GM12878 (cell line): ENCODE data around the gene CPLX1. TPM values are rescaled to one million over a fixed set of nuclear protein-coding genes. Genes with fewer than 3 reads are reported as not detected.

Experiments used
- ATF7 ChIP-seq: fragments of 450-650 bp; IDR thresholded peaks from 2 replicates; pipeline ENCODE4 v1.6.1; 2016; ENCODE audit warnings: low read depth, mild to moderate bottlenecking
- BHLHE40 ChIP-seq, 2 experiments: fragments of 450-650 bp in 1 of 2; IDR thresholded peaks; 2 replicates each; pipeline ENCODE4 v1.6.1; 2011 to 2017; ENCODE audit warnings: low read depth in 2 of 2, borderline replicate concordance in 1 of 2, improper control_type of control experiment in 1 of 2, low read length in 1 of 2, mild to moderate bottlenecking in 1 of 2
- CBFB ChIP-seq: IDR thresholded peaks from 2 replicates; pipeline ENCODE4 v1.6.1; 2016; ENCODE audit warnings: antibody characterized with exemption, low read depth
- CREB1 ChIP-seq: IDR thresholded peaks from 2 replicates; pipeline ENCODE4 v1.6.1; 2012; ENCODE audit warnings: low read depth, mild to moderate bottlenecking, inconsistent platforms
- EGR1 ChIP-seq, 2 experiments: IDR thresholded peaks; 1 replicate in 1 of 2; 2 replicates in 1 of 2; pipeline ENCODE4 v1.6.1; 2011 to 2012; ENCODE audit warnings: low read depth in 2 of 2, low read length in 2 of 2, borderline replicate concordance in 1 of 2, mild to moderate bottlenecking in 1 of 2, moderate library complexity in 1 of 2
- FOS ChIP-seq: IDR thresholded peaks from 3 replicates; pipeline ENCODE4 v1.6.1; 2011; ENCODE audit warnings: borderline replicate concordance; ENCODE audit not compliant: insufficient read length; ENCODE audit errors: extremely low read depth
- HDAC6 ChIP-seq: fragments of 200-600 bp; sonication (generic); IDR thresholded peaks from one replicate; pipeline ENCODE4 v1.8.0; 2017; ENCODE audit warnings: antibody characterized with exemption; ENCODE audit not compliant: unreplicated experiment
- HSF1 ChIP-seq: fragments of 150-350 bp; IDR thresholded peaks from 2 replicates; pipeline ENCODE4 v1.6.1; 2014; ENCODE audit warnings: mild to moderate bottlenecking, low read depth, low read length
- LARP7 ChIP-seq: fragments of 450-650 bp; IDR thresholded peaks from 2 replicates; pipeline ENCODE4 v1.6.1; 2017; ENCODE audit warnings: mild to moderate bottlenecking
- NR2F1 ChIP-seq: fragments of 450-650 bp; conservative IDR thresholded peaks from 2 replicates; pipeline ENCODE4 v1.6.1; 2017; ENCODE audit warnings: mild to moderate bottlenecking
- PAX8 ChIP-seq: fragments of 450-650 bp; IDR thresholded peaks from 2 replicates; pipeline ENCODE4 v1.6.1; 2017; ENCODE audit warnings: mild to moderate bottlenecking, moderate library complexity
- POLR2AphosphoS2 ChIP-seq: IDR thresholded peaks from 2 replicates; pipeline ENCODE4 v1.6.1; 2011; ENCODE audit warnings: low read depth, mild to moderate bottlenecking, low read length, improper control_type of control experiment, moderate library complexity
- RAD51 ChIP-seq: fragments of 450-650 bp; IDR thresholded peaks from 2 replicates; pipeline ENCODE4 v1.6.1; 2016; ENCODE audit warnings: moderate library complexity, mild to moderate bottlenecking, inconsistent platforms
- SMAD1 ChIP-seq: fragments of 450-650 bp; IDR thresholded peaks from 2 replicates; pipeline ENCODE4 v1.6.1; 2018; ENCODE audit warnings: mild to moderate bottlenecking, low read depth; ENCODE audit not compliant: partially characterized antibody
- STAT3 ChIP-seq: IDR thresholded peaks from 2 replicates; pipeline ENCODE4 v1.6.1; 2011; ENCODE audit warnings: low read depth, low read length, improper control_type of control experiment
- TCF3 ChIP-seq: IDR thresholded peaks from 2 replicates; pipeline ENCODE4 v1.6.1; 2012; ENCODE audit warnings: low read depth, mild to moderate bottlenecking, low read length, borderline replicate concordance; ENCODE audit not compliant: insufficient read depth
- YY1 ChIP-seq: IDR thresholded peaks from 2 replicates; pipeline ENCODE4 v1.6.1; 2011; ENCODE audit warnings: low read depth, mild to moderate bottlenecking, low read length
- ZNF217 ChIP-seq: fragments of 450-650 bp; IDR thresholded peaks from 2 replicates; pipeline ENCODE4 v1.6.1; 2017; ENCODE audit warnings: antibody characterized with exemption, mild to moderate bottlenecking
- polyA plus RNA-seq, 11 experiments: library from polyadenylated mRNA; depleted of rRNA in 4 of 11; unstranded in 6 of 11; stranded (reverse) in 5 of 11; fragments of >200 nt; fragmentation: Nextera tagmentation in 4 of 11; fragmentation: Illumina TruSeq in 1 of 11; extraction: Ambion mirVana in 4 of 11; extraction: Trizol in 1 of 11; gene quantifications; 1 replicate in 1 of 11; 2 replicates in 10 of 11; pipeline versions ENCODE4 v1.2.1 to v1.2.3, GENCODE V29; 2011 to 2016; ENCODE audit warnings: inconsistent platforms in 2 of 11, missing spikeins in 2 of 11, low read depth in 1 of 11
- total RNA-seq, 4 experiments: library from RNA; depleted of rRNA in 3 of 4; stranded (reverse); fragments of >200 nt in 3 of 4; fragmentation: Illumina TruSeq in 1 of 4; extraction: Trizol in 1 of 4; gene quantifications; 2 replicates each; pipeline versions ENCODE4 v1.2.1 to v1.2.3, GENCODE V29; 2013 to 2021

CPLX1 gene
- total and polyA plus RNA-seq, 10 of the 15 experiments (the other 5 are each of a cell fraction or from before 2014, with no cell fraction given): 0.04 to 1.2 (median 0.13) TPM; not detected in 5

- no peak for TF ChIP-seq HDAC6
- no peak for TF ChIP-seq EGR1 (IDR thresholded peaks at IDR 0.05; ENCODE audit: borderline replicate concordance in 1 of 2, low read depth in 2 of 2, low read length in 2 of 2)
- TF ChIP-seq POLR2AphosphoS2: no peak
- TF ChIP-seq SMAD1: no peak
- TF ChIP-seq YY1: 0 out of 2 replicates have a peak, but pooled peaks have one; percentile 40
- TF ChIP-seq STAT3: no peak
- no peak for TF ChIP-seq HSF1
- no peak for TF ChIP-seq NR2F1
- no peak for TF ChIP-seq RAD51
- no peak for TF ChIP-seq CREB1
- no peak; the same call in 1 of the 2 replicates for TF ChIP-seq LARP7
- no peak for TF ChIP-seq PAX8
- 0 out of 2 replicates have a peak, but pooled peaks have one; percentile 28 for TF ChIP-seq CBFB
- no peak for TF ChIP-seq ZNF217
- 0 out of 4 replicates have a peak, but pooled peaks of 1 of the 2 experiments have one; percentile 9 for TF ChIP-seq BHLHE40 (IDR thresholded peaks at IDR 0.05; ENCODE audit: borderline replicate concordance in 1 of 2, low read depth in 2 of 2, low read length in 1 of 2)
- no peak for TF ChIP-seq ATF7
- TF ChIP-seq TCF3: no peak
- TF ChIP-seq FOS: no peak
- TF ChIP-seq, all 136 proteins: peak for 7
Observed at GRCh38 chr4:742742-743311, 83.1 kb downstream of the CPLX1 start (continued).
